Measurements from ENCODE around the gene PSMB10.
A peak's percentile ranks its signal among the peaks of the same experiment; 100 is the strongest.

Gene PSMB10

DNA sequence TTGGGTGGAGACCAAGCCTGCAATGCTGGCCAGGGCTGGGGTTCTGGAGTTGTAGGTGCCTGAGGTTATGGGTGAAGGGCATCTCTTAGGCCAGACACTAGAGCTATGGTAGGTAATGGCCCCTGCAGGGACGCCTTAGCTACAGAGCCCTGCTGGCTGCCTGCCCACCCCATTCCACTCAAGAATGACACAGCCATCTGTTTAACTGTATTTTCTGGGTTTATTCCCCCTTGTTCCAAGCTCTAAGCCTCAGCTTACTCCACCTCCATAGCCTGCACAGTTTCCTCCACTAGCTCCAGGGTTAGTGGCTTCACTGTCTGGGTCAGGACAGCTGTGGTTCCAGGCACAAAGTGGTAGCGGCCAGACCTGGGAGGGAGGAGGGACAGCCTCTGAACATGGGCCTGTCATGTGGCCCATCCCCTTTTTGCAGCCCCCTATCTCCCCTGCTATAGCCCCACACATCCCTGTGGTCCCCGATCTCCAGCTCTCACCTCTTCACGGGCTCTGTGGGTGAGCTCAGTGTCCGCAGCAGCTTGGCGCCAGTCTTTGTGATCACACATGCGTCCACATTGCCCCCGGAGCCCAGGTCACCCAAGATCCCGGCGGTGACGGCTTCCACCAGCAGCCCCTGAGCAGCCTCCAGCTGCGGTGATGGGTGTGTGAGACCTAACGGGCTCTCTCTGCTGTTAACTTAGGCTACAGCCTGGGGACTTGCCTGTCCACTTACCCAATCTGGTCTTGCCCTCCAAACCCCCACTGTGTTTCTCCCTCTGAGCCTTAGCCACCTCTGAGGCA, 2.1 kb downstream of the PSMB10 start:
- DNase-seq (ENCODE audit: low read depth) = no peak
- peak overlapping the region; percentile 96 for H3K4me3 ChIP-seq (ENCODE audit: low read length)
- TF ChIP-seq, protein P1, sequence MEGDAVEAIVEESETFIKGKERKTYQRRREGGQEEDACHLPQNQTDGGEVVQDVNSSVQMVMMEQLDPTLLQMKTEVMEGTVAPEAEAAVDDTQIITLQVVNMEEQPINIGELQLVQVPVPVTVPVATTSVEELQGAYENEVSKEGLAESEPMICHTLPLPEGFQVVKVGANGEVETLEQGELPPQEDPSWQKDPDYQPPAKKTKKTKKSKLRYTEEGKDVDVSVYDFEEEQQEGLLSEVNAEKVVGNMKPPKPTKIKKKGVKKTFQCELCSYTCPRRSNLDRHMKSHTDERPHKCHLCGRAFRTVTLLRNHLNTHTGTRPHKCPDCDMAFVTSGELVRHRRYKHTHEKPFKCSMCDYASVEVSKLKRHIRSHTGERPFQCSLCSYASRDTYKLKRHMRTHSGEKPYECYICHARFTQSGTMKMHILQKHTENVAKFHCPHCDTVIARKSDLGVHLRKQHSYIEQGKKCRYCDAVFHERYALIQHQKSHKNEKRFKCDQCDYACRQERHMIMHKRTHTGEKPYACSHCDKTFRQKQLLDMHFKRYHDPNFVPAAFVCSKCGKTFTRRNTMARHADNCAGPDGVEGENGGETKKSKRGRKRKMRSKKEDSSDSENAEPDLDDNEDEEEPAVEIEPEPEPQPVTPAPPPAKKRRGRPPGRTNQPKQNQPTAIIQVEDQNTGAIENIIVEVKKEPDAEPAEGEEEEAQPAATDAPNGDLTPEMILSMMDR (conservative IDR thresholded peaks at IDR 0.05; ENCODE audit: low read depth, low read length) = no peak

DNA sequence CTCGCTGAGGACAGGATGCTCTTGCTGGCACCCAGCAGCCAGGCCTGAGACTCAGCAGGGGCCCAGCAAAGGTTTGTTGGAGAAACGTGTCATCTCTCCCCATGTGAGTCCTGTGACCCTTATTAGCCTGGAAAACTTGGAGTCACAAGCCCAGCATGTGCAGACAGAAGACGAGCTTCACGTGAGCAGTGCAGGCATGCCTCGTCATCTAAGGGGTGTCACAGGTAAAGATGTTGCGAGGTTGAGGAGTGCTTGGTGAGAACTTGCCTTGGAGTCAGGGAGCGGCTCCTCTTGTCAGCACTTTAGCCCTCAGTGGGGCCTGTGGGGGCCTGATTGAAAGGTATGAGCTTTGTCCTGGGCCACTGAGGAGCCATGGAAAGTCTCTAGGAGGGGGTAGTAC, 2.8 kb downstream of the PSMB10 start:
- TF ChIP-seq, protein P1 (conservative IDR thresholded peaks at IDR 0.05; ENCODE audit: low read depth, low read length) = no peak
- no peak for DNase-seq (ENCODE audit: low read depth)
- no peak overlapping the region for H3K4me3 ChIP-seq (ENCODE audit: low read length)

DNA sequence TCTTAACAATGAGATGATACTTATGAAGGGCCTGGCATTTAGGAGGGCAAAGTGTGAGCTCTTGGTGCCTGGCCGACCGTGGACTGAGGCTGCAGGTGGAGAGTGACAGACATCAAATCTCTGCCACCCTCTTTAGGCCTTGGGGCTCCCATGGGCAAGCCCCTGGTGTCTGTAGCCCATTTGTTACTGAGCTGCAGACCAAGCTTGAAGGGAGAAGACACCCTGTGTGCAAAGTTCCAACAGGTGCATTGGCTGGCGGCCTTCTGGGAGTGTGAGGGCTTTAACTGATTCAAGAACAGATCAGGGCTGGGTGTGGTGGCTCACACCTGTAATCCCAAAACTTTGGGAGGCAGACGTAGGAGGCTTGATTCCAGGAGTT, 4.2 kb downstream of the PSMB10 start:
- TF ChIP-seq, protein P1 (conservative IDR thresholded peaks at IDR 0.05; ENCODE audit: low read depth, low read length) = no peak
- no peak overlapping the region for H3K4me3 ChIP-seq (ENCODE audit: low read length)
- DNase-seq (ENCODE audit: low read depth) = no peak

DNA sequence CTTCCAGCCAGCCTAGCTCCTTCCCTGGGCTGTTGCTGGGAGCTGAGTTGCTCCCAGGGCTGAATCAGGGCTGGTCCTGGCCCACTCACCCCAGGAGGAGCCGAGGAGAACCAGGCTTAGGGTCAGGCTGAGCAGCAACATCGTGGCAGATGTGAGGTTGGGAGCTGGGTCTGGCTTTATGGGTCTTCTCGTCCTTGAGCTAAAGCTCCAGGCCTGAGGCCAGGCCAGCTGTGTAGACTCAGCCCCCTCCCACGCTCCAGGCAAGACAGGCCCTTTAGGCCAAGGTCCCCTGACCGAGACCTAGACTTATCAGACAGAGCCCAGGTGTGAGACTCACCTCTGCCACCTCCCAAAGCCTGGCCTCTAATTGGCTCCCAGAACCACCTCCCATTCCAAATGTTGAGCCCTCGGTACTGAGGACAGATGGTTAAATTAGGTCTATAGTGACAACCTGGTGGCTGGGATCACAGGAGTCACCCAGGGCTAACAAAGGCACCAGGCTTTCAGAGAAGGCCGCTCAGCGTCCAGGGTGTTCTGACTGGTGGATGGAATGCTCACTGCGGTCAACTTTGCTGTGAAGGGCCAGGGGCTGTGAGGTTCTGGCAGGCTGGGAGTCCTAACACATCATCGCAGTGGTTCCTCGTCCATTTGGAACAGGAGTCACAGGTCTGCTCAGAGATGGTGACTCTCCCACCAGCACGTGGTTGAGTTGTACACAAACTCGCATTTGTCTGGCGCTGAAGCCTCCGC, 4.8 kb downstream of the PSMB10 start, which contains the start of gene CTRL:
CTRL (minus strand) TSS at position 151 of the 750 bp plus-strand sequence; CDS start at position 141, 10 bp downstream.
- TF ChIP-seq, protein P1 (conservative IDR thresholded peaks at IDR 0.05; ENCODE audit: low read depth, low read length) = peak; percentile 24
- H3K4me3 ChIP-seq (ENCODE audit: low read length) = no peak within 1 kb of the TSS
- DNase-seq (ENCODE audit: low read depth) = no peak

DNA sequence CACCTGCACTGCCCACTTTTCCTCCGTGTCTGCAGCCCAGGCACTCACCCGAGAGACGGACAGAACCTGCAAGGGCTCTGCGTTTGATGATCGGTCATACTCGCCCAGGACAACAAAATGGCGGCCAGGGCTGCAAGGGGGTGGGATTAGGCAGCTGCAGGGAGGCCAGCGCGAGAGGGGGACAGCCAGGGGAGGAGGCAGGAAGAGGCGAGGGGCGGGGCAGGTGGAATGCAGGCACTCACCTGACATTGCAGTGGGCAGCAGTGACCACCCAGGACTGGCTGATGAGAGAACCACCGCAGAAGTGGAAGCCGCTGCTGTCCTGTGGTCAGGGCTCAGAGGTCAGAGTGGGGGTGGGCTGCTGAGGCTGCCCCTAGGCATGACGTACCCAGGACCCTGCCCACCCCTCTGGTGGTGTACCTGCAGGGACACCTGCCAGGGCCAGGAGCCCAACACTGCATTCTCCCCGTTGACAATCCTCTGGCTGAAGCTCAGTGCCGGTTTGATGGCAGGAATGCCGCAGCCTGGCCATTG, 5.9 kb downstream of the PSMB10 start:
- TF ChIP-seq, protein P1 (conservative IDR thresholded peaks at IDR 0.05; ENCODE audit: low read depth, low read length) = no peak
- H3K4me3 ChIP-seq (ENCODE audit: low read length) = no peak overlapping the region
- DNase-seq (ENCODE audit: low read depth) = no peak

DNA sequence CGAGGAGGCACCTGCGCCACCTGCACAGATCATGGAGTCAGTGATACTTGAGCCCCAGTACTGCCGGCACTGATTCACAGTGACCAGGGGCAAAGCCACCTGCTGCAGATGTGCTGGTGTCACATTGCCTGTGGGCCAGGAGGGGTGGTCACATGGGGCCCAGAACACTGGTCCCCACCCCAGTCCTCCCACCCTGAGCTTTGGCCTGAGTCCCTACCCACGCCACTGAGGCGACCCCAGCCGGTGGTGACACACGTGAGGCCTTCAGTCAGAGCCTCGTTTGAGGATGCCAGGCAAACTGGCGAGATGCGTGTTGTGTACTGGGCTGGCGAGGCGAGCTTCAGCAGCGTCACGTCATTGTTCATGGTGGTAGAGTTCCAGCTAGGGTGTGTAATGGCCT, 6.5 kb downstream of the PSMB10 start:
- TF ChIP-seq, protein P1 (conservative IDR thresholded peaks at IDR 0.05; ENCODE audit: low read depth, low read length) = no peak
- no peak for DNase-seq (ENCODE audit: low read depth)
- no peak overlapping the region for H3K4me3 ChIP-seq (ENCODE audit: low read length)
